Stomach (tissue), 4 donors: Measurements from ENCODE around the gene GNG2.

Source experiments
- EP300 ChIP-seq: sonication (generic); formaldehyde crosslinking; IDR thresholded peaks from one replicate; pipeline ENCODE4 v1.6.1; 2017; ENCODE audit warnings: antibody characterized with exemption
- POLR2AphosphoS5 ChIP-seq, 3 donors: sonication (generic); formaldehyde crosslinking; IDR thresholded peaks; one replicate each; pipeline ENCODE4 v1.6.1; 2016; ENCODE audit warnings: antibody characterized with exemption in 3 of 3
- TF ChIP-seq, protein P1 (sequence below), 7 experiments: fragments of 450-650 bp in 4 of 7; fragments of 200-600 bp in 3 of 7; sonication (generic) in 3 of 7; IDR thresholded peaks; one replicate each; pipeline ENCODE4 v1.5.1; 2016 to 2019; ENCODE audit warnings: antibody characterized with exemption in 7 of 7, control low read depth in 2 of 7, mild to moderate bottlenecking in 1 of 7

DNA sequence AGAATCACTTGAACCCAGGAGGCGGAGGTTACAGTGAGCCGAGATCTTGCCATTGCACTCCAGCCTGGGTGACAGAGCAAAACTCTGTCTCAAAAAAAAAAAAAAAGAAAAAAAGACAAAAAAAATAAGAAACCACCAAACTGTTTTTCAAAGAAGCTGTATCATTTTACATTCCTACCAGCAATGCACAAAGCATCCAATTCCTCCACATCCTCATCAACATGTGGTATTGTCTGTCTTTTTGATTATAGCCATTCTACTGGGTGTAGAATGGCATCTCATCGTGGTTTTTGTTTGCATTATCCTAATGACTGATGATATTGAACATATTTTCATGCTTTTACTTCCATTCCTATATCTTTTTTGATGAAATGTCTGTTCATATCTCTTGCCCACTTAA lies 36.2 kb upstream of the GNG2 start:
- TF ChIP-seq, protein P1, sequence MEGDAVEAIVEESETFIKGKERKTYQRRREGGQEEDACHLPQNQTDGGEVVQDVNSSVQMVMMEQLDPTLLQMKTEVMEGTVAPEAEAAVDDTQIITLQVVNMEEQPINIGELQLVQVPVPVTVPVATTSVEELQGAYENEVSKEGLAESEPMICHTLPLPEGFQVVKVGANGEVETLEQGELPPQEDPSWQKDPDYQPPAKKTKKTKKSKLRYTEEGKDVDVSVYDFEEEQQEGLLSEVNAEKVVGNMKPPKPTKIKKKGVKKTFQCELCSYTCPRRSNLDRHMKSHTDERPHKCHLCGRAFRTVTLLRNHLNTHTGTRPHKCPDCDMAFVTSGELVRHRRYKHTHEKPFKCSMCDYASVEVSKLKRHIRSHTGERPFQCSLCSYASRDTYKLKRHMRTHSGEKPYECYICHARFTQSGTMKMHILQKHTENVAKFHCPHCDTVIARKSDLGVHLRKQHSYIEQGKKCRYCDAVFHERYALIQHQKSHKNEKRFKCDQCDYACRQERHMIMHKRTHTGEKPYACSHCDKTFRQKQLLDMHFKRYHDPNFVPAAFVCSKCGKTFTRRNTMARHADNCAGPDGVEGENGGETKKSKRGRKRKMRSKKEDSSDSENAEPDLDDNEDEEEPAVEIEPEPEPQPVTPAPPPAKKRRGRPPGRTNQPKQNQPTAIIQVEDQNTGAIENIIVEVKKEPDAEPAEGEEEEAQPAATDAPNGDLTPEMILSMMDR (IDR thresholded peaks at IDR 0.05), result no peak
- TF ChIP-seq EP300 (no peak), POLR2AphosphoS5 (IDR thresholded peaks at IDR 0.05) (no peak)
